Stomach smooth muscle (tissue), 2 donors: ENCODE results near the gene BMPER.

ENCODE experiments used
- H3K27ac ChIP-seq: one replicate; pipeline ENCODE4 v1.7.0; 2013; ENCODE audit warnings: mild to moderate bottlenecking, low read length, inconsistent platforms
- H3K27me3 ChIP-seq, 2 donors: one replicate each; pipeline ENCODE4 v1.7.0; 2013; ENCODE audit warnings: low read length in 2 of 2; ENCODE audit not compliant: insufficient read depth in 2 of 2, control insufficient read depth in 1 of 2
- H3K36me3 ChIP-seq, 2 donors: one replicate each; pipeline ENCODE4 v1.7.0; 2013; ENCODE audit warnings: low read length in 2 of 2; ENCODE audit not compliant: control insufficient read depth in 2 of 2, insufficient read depth in 2 of 2
- H3K4me1 ChIP-seq: one replicate; pipeline ENCODE4 v1.7.0; 2013; ENCODE audit warnings: low read length; ENCODE audit not compliant: control insufficient read depth, insufficient read depth
- H3K4me3 ChIP-seq, 2 donors: one replicate each; pipeline ENCODE4 v1.7.0; 2013; ENCODE audit warnings: low read length in 2 of 2
- H3K9ac ChIP-seq, 2 donors: one replicate each; pipeline ENCODE4 v1.7.0; 2013; ENCODE audit warnings: low read length in 2 of 2, mild to moderate bottlenecking in 1 of 2
- H3K9me3 ChIP-seq, 2 donors: one replicate each; pipeline ENCODE4 v1.7.0; 2013; ENCODE audit warnings: low read length in 2 of 2; ENCODE audit not compliant: control insufficient read depth in 2 of 2
- donor health status: healthy.
- donor health status: Pancreatic carcinoma.

Gene BMPER

GRCh38 chr7:34043461-34044305, 138.3 kb downstream of the BMPER start:
- H3K27me3 ChIP-seq, result no peaks in the 10 kb centered on the region
- peaks cover 0 to 5% of the 10 kb centered on the region in 2 donors for H3K36me3 ChIP-seq
- H3K27ac ChIP-seq, result no peak overlapping the region
- no peaks in the 10 kb centered on the region for H3K9me3 ChIP-seq
- no peak overlapping the region for H3K9ac ChIP-seq
- H3K4me3 ChIP-seq, result no peak overlapping the region
- H3K4me1 ChIP-seq, result peaks cover 9% of the 10 kb centered on the region

DNA sequence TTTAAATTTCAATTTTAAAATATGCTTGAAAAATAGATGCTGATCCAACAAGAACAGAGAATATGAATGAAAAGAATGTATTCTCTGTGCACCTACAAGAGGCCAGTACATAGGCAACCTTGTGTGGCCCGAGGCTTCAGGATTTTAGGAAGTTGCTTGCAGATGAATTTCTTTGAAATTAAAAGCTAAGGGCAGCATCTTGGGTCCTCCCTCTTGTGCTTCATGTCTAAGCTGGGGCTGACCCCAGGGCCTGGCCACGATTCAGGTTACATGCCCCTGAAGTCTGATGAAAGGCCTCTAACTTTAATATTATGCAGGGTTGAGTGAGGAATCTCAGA, 138.9 kb downstream of the BMPER start:
- no peak overlapping the region for H3K27ac ChIP-seq
- H3K4me3 ChIP-seq, result no peak overlapping the region
- no peaks in the 10 kb centered on the region for H3K27me3 ChIP-seq
- H3K9ac ChIP-seq, result no peak overlapping the region
- H3K9me3 ChIP-seq, result no peaks in the 10 kb centered on the region
- H3K36me3 ChIP-seq, result peaks cover 0 to 5% of the 10 kb centered on the region in 2 donors
- peaks cover 4% of the 10 kb centered on the region for H3K4me1 ChIP-seq

DNA sequence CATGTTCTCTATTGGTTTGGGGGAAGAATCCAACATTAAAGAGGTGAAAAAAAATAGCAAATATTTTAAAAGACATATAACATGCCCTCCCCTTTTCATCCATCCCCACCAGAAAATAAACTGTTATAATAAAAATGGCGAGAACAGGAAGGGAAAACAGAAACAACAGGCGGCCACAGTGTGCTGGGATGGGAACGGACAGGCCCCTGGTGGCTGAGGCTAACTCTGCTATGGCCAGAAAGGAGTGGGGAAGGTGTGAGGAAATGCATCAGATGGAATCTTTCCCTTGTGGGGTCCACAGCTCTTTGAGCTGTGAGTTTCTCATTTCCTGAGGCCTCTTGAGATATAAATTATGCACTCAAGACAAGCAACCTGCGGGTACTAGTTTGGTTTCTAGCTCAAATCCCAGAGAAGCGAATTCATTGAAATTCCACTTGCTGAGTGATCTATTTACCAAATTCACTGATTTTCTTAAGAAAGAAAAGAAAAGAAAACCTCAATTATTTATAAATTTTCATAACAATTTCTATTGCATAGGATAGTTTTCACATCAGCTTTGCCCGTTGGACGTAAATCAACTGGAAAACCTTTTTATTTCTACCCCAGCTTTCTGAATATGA, 139.5 kb downstream of the BMPER start:
- H3K27ac ChIP-seq, result no peak overlapping the region
- H3K4me1 ChIP-seq, result peaks cover 3% of the 10 kb centered on the region
- no peaks in the 10 kb centered on the region for H3K9me3 ChIP-seq
- H3K27me3 ChIP-seq, result no peaks in the 10 kb centered on the region
- no peak overlapping the region for H3K9ac ChIP-seq
- H3K4me3 ChIP-seq, result no peak overlapping the region
- H3K36me3 ChIP-seq, result peaks cover 0 to 5% of the 10 kb centered on the region in 2 donors

- Histone ChIP-seq H3K9me3 (no peaks in the 10 kb centered on the region), H3K9ac (no peak overlapping the region), H3K27me3 (no peaks in the 10 kb centered on the region), H3K4me3 (no peak overlapping the region), H3K27ac (no peak overlapping the region), H3K4me1 (no peaks in the 10 kb centered on the region), H3K36me3 (peaks cover 2 to 13% of the 10 kb centered on the region in 2 donors)
Observed at GRCh38 chr7:34048445-34048844, 143.1 kb downstream of the BMPER start.

GRCh38 chr7:34054075-34054474, 148.7 kb downstream of the BMPER start:
- H3K9me3 ChIP-seq, result no peaks in the 10 kb centered on the region
- no peaks in the 10 kb centered on the region for H3K4me1 ChIP-seq
- H3K27ac ChIP-seq, result no peak overlapping the region
- peaks cover 12 to 29% of the 10 kb centered on the region in 2 donors for H3K36me3 ChIP-seq
- H3K4me3 ChIP-seq, result no peak overlapping the region
- no peak overlapping the region for H3K9ac ChIP-seq
- H3K27me3 ChIP-seq, result no peaks in the 10 kb centered on the region

GRCh38 chr7:34057136-34057535, 151.8 kb downstream of the BMPER start:
- Histone ChIP-seq H3K9me3 (no peaks in the 10 kb centered on the region), H3K4me3 (no peak overlapping the region), H3K4me1 (no peaks in the 10 kb centered on the region), H3K27ac (no peak overlapping the region), H3K36me3 (peaks cover 10 to 26% of the 10 kb centered on the region in 2 donors), H3K9ac (no peak overlapping the region), H3K27me3 (no peaks in the 10 kb centered on the region)

- Histone ChIP-seq H3K27me3 (no peaks in the 10 kb centered on the region), H3K4me3 (no peak overlapping the region), H3K27ac (no peak overlapping the region), H3K9me3 (no peaks in the 10 kb centered on the region), H3K36me3 (peaks cover 9 to 21% of the 10 kb centered on the region in 2 donors), H3K9ac (no peak overlapping the region), H3K4me1 (no peaks in the 10 kb centered on the region)
Observed at GRCh38 chr7:34057956-34058355, 152.6 kb downstream of the BMPER start.

DNA sequence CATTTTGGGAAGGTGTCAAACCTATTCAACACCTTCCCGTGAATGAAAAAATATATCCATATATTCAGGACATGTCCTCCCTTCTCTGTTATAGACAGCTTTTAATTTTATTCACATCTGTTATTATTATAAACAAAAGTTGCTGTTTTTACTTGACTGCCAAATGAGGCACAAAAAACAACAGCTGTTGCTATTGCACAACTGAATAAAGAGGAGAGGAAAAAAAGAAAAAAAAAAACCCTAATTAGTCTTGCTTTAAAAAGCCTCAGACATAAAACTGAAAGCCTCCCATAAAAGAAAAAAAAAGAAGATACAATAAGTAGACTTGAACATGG, 153.4 kb downstream of the BMPER start:
- no peaks in the 10 kb centered on the region for H3K4me1 ChIP-seq
- no peak overlapping the region for H3K9ac ChIP-seq
- H3K36me3 ChIP-seq, result peaks cover 9 to 21% of the 10 kb centered on the region in 2 donors
- H3K9me3 ChIP-seq, result no peaks in the 10 kb centered on the region
- no peak overlapping the region for H3K4me3 ChIP-seq
- no peaks in the 10 kb centered on the region for H3K27me3 ChIP-seq
- H3K27ac ChIP-seq, result no peak overlapping the region

DNA sequence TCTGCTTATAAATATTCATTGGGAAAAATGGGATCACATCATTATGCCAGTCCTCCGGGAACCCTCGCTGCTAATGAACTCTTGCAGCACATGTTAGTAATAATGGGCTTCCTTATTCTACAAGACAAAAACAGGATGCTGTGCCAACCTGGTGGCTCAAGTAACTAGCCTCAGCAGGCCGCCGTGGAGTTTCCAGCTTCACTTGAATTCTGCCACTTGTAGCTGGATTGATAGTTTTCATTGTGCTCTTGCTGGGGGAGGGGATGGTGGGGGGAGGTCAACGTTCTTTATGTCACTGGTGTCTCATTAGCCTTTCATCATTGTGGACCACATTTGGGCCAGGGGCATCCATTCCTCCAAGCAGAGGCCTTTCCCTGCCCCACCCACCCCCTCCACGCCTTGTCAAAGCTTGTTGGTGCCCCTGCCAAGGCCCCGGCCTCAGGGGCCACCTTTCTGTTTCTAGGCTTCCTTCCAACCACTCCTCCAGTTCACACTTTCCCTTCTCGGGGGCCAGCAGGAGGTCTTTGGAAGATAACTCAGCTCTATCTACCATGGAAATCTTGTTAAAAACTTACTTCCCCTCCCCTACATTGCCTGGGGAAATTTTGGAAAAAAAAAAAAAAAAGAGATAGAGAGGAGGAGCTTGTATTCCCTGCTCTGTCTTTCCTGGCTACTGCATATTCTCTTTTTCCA, 153.9 kb downstream of the BMPER start:
- Histone ChIP-seq H3K27ac (no peak overlapping the region), H3K27me3 (no peaks in the 10 kb centered on the region), H3K36me3 (peaks cover 9 to 21% of the 10 kb centered on the region in 2 donors), H3K9me3 (no peaks in the 10 kb centered on the region), H3K4me3 (no peak overlapping the region), H3K9ac (no peak overlapping the region), H3K4me1 (no peaks in the 10 kb centered on the region)

DNA sequence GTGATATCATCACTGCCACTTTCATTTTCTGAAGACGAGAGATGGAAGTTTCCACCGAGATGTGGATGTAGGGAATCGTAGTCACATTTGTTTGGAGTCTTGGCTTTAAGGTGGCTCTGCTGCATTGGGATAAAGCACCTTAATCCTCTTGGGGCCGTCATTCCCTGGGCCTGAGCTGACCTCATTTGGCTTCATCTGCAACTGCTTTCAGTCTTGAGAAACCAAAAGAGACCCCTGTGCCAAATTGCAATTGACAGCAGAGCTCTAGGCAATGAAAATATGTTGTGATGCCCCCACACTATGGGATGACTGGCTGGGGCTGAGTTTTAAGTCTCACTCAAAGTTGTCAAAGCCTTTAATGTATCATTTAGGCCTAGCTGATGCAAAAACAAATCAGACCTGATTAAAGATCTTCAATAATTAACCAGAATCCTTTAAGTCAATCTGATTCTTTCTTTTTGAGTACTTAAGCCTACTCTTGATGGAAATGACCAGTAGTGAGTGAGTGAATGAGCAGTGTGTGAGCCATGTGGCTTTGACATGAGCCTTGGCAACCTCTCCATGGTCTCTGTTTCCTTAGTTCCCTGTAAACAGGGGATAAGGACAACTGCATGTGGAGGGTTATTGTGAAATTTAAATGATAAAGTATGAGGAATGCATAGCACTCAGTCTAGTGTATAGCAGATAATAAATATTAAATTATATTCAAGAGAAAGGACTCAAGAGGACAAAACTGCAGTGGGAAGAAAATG, 155.0 kb downstream of the BMPER start:
- Histone ChIP-seq H3K4me3 (no peak overlapping the region), H3K9me3 (no peaks in the 10 kb centered on the region), H3K27me3 (no peaks in the 10 kb centered on the region), H3K27ac (no peak overlapping the region), H3K4me1 (peaks cover 6% of the 10 kb centered on the region), H3K9ac (no peak overlapping the region), H3K36me3 (peaks cover 9 to 15% of the 10 kb centered on the region in 2 donors)
